Erythroblast (primary cell): ENCODE results near the gene BCAP31.

ENCODE experiments used
- GATA1 ChIP-seq: IDR thresholded peaks from 2 replicates; pipeline ENCODE4 v1.6.1; 2011; ENCODE audit warnings: low read depth, mild to moderate bottlenecking, control low read depth, low read length, moderate library complexity
- POLR2A ChIP-seq: IDR thresholded peaks from 2 replicates; pipeline ENCODE4 v1.6.1; 2011; ENCODE audit warnings: mild to moderate bottlenecking, low read length

GRCh38 chrX:153665726-153666306 is 58.4 kb downstream of the BCAP31 start:
- no peak for TF ChIP-seq POLR2A
- no peak for TF ChIP-seq GATA1
